Activated B cell treated with CpG ODN at 0.5 μM for 24 hours (primary cell): ENCODE measurements around the gene PIP5K1B. TPM values are rescaled to one million over a fixed set of nuclear protein-coding genes. Genes with fewer than 3 reads are reported as not detected.

ENCODE experiments used
- ATAC-seq: fragments of 200-7000 bp; cut with Tn5 transposase; one replicate; pipeline ENCODE4 v1.10.0; 2021; ENCODE audit warnings: low read depth, mild to moderate bottlenecking, moderate library complexity
- CTCF ChIA-PET: fragments of 350-600 bp; sonication (Branson Sonifier 250); formaldehyde crosslinking; loops from one replicate; lab custom pipeline; 2021; ENCODE audit warnings: antibody characterized with exemption; lab: Charles Lee
- POLR2A ChIA-PET: fragments of 350-600 bp; sonication (Branson Sonifier 250); formaldehyde crosslinking; loops from one replicate; lab custom pipeline; 2021; ENCODE audit warnings: antibody characterized with exemption; lab: Charles Lee
- DNase-seq: peaks from one replicate; pipeline ENCODE4 v3.0.0; 2022
- H3K27ac Mint-ChIP-seq: one replicate; pipeline ENCODE4 v1.8.0; 2020; ENCODE audit warnings: mixed read lengths
- H3K27me3 Mint-ChIP-seq: one replicate; pipeline ENCODE4 v1.8.0; 2021; ENCODE audit warnings: mixed read lengths
- H3K36me3 Mint-ChIP-seq: one replicate; pipeline ENCODE4 v1.8.0; 2021; ENCODE audit warnings: low read depth, mixed read lengths
- H3K4me1 Mint-ChIP-seq: one replicate; pipeline ENCODE4 v1.8.0; 2021; ENCODE audit warnings: mixed read lengths
- H3K4me3 Mint-ChIP-seq: one replicate; pipeline ENCODE4 v1.8.0; 2020; ENCODE audit warnings: mild to moderate bottlenecking, mixed read lengths
- H3K9me3 Mint-ChIP-seq: one replicate; pipeline ENCODE4 v1.8.0; 2020; ENCODE audit warnings: mixed read lengths
- intact Hi-C: fragments of 100-400 bp; cut with micrococcal nuclease; formaldehyde crosslinking; loops from one replicate; pipeline ENCODE4 v1.15.1; 2024
- total RNA-seq: library from RNA; stranded (reverse); gene quantifications from 2 replicates; pipeline ENCODE4 v1.2.3, GENCODE V29; 2022
- TF ChIP-seq, protein P1 (sequence below): fragments of 200-600 bp; IDR thresholded peaks from one replicate; pipeline ENCODE4 v1.8.0; 2022; ENCODE audit warnings: antibody characterized with exemption, mild to moderate bottlenecking

Gene PIP5K1B
- total RNA-seq, 1 donor from 2014 or later = 22.0 TPM

DNA sequence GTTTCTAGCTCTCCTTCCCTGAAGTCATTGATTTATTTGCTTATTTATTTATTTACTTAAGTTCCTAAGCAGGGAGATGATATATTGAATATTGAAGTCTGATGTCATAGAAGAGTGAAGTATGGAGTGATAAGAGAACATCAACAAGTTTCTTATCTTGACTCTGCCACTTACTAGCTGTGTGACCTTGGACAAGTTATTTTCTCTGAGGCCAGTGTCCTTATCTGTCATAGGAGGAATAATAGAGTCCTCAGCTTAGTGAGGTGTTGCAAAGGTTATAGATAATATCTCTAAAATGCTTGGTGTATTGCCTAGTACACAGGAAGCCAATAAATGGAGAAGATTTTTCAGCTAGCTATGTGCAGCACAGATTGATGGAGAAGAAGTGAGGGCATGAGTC is 32.4 kb upstream of the PIP5K1B start:
- Mint-ChIP-seq H3K36me3 (no peaks in the 10 kb centered on the region), H3K27ac (no peak overlapping the region), H3K4me3 (no peak overlapping the region), H3K27me3 (no peaks in the 10 kb centered on the region), H3K4me1 (peaks cover 11% of the 10 kb centered on the region), H3K9me3 (no peaks in the 10 kb centered on the region)
- intact Hi-C loops = no loop called here
- no peak for DNase-seq
- POLR2A ChIA-PET = no interaction called here
- CTCF ChIA-PET = no interaction called here
- TF ChIP-seq, protein P1, sequence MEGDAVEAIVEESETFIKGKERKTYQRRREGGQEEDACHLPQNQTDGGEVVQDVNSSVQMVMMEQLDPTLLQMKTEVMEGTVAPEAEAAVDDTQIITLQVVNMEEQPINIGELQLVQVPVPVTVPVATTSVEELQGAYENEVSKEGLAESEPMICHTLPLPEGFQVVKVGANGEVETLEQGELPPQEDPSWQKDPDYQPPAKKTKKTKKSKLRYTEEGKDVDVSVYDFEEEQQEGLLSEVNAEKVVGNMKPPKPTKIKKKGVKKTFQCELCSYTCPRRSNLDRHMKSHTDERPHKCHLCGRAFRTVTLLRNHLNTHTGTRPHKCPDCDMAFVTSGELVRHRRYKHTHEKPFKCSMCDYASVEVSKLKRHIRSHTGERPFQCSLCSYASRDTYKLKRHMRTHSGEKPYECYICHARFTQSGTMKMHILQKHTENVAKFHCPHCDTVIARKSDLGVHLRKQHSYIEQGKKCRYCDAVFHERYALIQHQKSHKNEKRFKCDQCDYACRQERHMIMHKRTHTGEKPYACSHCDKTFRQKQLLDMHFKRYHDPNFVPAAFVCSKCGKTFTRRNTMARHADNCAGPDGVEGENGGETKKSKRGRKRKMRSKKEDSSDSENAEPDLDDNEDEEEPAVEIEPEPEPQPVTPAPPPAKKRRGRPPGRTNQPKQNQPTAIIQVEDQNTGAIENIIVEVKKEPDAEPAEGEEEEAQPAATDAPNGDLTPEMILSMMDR = no peak
- no peak for ATAC-seq

DNA sequence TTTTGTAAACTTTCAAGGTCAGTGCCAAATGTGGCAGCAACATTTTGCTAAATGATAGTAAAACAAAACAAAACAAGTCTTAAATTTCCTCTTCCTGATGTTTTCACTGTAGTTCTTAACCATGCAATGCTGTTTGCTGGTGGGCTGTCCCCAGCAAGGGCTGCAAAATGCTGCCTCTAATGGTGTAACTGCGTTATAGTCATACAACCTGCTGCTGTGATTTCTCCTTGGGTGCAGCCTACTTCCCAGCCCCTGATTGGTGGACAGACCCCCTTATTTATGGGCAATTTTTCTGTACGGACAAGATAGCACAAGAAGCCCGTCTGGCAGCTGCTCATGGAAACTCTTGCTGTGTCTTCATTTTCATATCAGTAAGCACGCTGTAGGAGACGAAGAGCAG is 26.6 kb upstream of the PIP5K1B start:
- CTCF ChIA-PET = interaction anchor here (1.2 to 1.4 kb wide), 2 partner anchors 38 to 94 kb away, joined by 3 read pairs; no protein-coding TSS in a partner anchor
- H3K4me3 Mint-ChIP-seq = no peak overlapping the region
- POLR2A ChIA-PET = no interaction called here
- ATAC-seq = peak; percentile 65
- peaks cover 14% of the 10 kb centered on the region for H3K4me1 Mint-ChIP-seq
- no peak overlapping the region for H3K27ac Mint-ChIP-seq
- H3K27me3 Mint-ChIP-seq = no peaks in the 10 kb centered on the region
- no peaks in the 10 kb centered on the region for H3K9me3 Mint-ChIP-seq
- intact Hi-C loops = loop anchor here (1.0 to 2.0 kb wide), 2 partner anchors 94 to 166 kb away; no protein-coding TSS in a partner anchor
- TF ChIP-seq, protein P1 = no peak
- H3K36me3 Mint-ChIP-seq = no peaks in the 10 kb centered on the region
- no peak for DNase-seq

DNA sequence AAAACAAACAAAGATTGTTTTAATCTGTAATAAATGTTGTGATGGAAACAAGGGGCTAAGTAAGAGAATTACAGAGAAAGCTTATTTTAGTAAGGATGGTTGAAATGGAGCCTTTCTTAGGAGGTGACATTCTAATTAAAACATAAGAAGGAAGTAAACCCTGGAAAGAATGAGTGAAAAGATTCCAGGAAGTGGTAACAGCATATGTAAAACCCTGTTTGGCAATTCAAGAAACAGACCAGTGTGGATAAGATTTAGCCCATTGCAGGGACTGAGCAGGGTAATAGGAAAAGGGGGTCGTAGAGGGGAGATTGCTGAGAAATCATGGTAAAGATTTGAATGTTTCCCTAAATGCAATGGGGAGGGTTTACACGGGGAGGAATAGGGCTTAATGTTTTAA is 21.6 kb upstream of the PIP5K1B start:
- intact Hi-C loops = loop anchor here (2.0 kb wide), 1 partner anchor 39 kb away; no protein-coding TSS in a partner anchor
- TF ChIP-seq, protein P1 = no peak
- ATAC-seq (peak; percentile 40), DNase-seq (no peak)
- POLR2A ChIA-PET = interaction anchor here (2.3 kb wide), 1 partner anchor 96 kb away, joined by 6 read pairs; a partner anchor contains a TSS
- Mint-ChIP-seq H3K27me3 (no peaks in the 10 kb centered on the region), H3K27ac (peak overlapping the region; percentile 22), H3K4me3 (peak overlapping the region; percentile 39), H3K36me3 (no peaks in the 10 kb centered on the region), H3K4me1 (peaks cover 15% of the 10 kb centered on the region), H3K9me3 (no peaks in the 10 kb centered on the region)
- CTCF ChIA-PET = interaction anchor here (1.0 to 1.6 kb wide), 4 partner anchors 22 to 161 kb away, joined by 3 to 4 read pairs (median 4); no protein-coding TSS in a partner anchor

DNA sequence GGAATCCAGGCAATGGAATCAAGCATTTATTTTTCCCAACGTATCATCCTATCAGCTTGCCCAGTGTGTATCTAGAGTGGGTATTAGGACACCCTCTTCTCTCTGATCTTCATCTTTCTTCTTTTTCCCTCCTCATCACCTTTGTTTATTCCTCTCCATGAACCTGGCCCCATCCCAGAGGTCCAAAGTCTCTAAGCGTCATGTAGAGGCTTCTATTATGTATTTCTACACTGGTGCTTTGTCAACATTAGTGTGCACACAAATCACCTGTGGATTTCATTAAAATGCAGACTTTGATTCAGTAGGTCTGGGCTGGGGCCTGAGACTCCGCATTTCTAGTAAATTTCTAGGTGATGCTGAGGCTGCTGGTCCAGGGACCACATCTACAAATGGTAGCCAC is 19.8 kb upstream of the PIP5K1B start:
- Mint-ChIP-seq H3K9me3 (no peaks in the 10 kb centered on the region), H3K4me3 (no peak overlapping the region), H3K27me3 (no peaks in the 10 kb centered on the region), H3K4me1 (peaks cover 9% of the 10 kb centered on the region), H3K36me3 (no peaks in the 10 kb centered on the region), H3K27ac (no peak overlapping the region)
- no peak for DNase-seq
- POLR2A ChIA-PET = interaction anchor here (0.5 to 1.6 kb wide), 3 partner anchors 16 to 39 kb away, joined by 4 to 11 read pairs (median 6); no protein-coding TSS in a partner anchor
- intact Hi-C loops = loop anchor here (2.0 kb wide), 1 partner anchor 20 kb away; the partner anchor contains the start of gene PIP5K1B
- CTCF ChIA-PET = interaction anchor here (0.8 to 4.5 kb wide), 16 partner anchors 9 to 350 kb away, joined by 3 to 38 read pairs (median 5); partner anchors contain the start of gene FXN
- ATAC-seq = no peak
- TF ChIP-seq, protein P1 = no peak

DNA sequence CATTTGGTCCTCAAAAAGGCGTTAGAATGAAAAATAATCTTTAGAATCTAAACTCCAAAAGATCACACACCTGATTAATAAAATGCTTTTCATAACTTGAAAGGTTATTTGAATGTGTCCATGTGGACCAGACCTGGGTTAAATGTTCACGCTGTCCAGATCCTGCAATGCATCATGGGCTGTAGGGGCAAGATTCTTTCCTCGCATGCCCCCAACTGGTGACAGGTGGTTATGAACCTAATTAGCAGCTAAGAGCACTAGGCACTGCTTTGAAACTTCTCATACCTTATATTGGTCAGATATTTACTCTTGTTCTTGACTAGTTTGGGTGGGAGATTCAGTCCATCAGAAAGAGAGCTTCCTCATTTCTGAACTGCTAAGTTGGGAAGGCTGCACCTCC is 19.3 kb upstream of the PIP5K1B start:
- Mint-ChIP-seq H3K27ac (no peak overlapping the region), H3K9me3 (no peaks in the 10 kb centered on the region), H3K36me3 (no peaks in the 10 kb centered on the region), H3K27me3 (no peaks in the 10 kb centered on the region), H3K4me3 (no peak overlapping the region), H3K4me1 (peaks cover 9% of the 10 kb centered on the region)
- TF ChIP-seq, protein P1 = no peak
- intact Hi-C loops = loop anchor here (1.0 to 2.0 kb wide), 4 partner anchors 19 to 314 kb away; partner anchors contain the start of gene PIP5K1B
- CTCF ChIA-PET = interaction anchor here (0.6 to 4.5 kb wide), 25 partner anchors 10 to 350 kb away, joined by 3 to 38 read pairs (median 4); partner anchors contain the start of genes FXN and PIP5K1B
- DNase-seq (peak; percentile 27), ATAC-seq (peak; percentile 97)
- POLR2A ChIA-PET = interaction anchor here (0.5 to 1.6 kb wide), 5 partner anchors 15 to 94 kb away, joined by 3 to 11 read pairs (median 4); a partner anchor contains a TSS
